Testis (tissue), 2 donors: ENCODE results near the gene RARG.
"Not testable (repeated sequence)": the region's sequence is repeated elsewhere in the genome, so short reads cannot be mapped to it uniquely, and the experiment has no call there.

ENCODE experiments used
- CTCF ChIP-seq, 3 experiments: fragments of 450-650 bp in 2 of 3; fragments of 200-600 bp in 1 of 3; sonication (generic) in 1 of 3; IDR thresholded peaks; one replicate each; pipeline ENCODE4 v1.5.1; 2016 to 2019; ENCODE audit warnings: antibody characterized with exemption in 3 of 3, mild to moderate bottlenecking in 2 of 3, moderate library complexity in 1 of 3
- POLR2A ChIP-seq: fragments of 450-650 bp; IDR thresholded peaks from one replicate; pipeline ENCODE4 v1.6.1; 2017; ENCODE audit warnings: antibody characterized with exemption, mild to moderate bottlenecking, moderate library complexity

- not testable (repeated sequence) for TF ChIP-seq CTCF (IDR thresholded peaks at IDR 0.05); POLR2A
These were observed 29.7 kb downstream of the RARG start for GRCh38 chr12:53202316-53202715.
